GM12878 (cell line): ENCODE results near the gene PLP2.

ENCODE experiments used
- CBX5 ChIP-seq: sonication (generic); IDR thresholded peaks from 2 replicates; pipeline ENCODE4 v1.6.1; 2016; ENCODE audit warnings: low read depth, moderate library complexity, mild to moderate bottlenecking, inconsistent platforms
- CEBPZ ChIP-seq: fragments of 150-350 bp; IDR thresholded peaks from 2 replicates; pipeline ENCODE4 v1.6.1; 2016; ENCODE audit warnings: low read depth, low read length
- CHD2 ChIP-seq: IDR thresholded peaks from 2 replicates; pipeline ENCODE4 v1.6.1; 2011; ENCODE audit warnings: low read depth, low read length, improper control_type of control experiment, borderline replicate concordance
- CTCF ChIP-seq, 3 experiments: IDR thresholded peaks in 2 of 3; conservative IDR thresholded peaks in 1 of 3; 2 replicates each; pipeline ENCODE4 v1.5.1; 2011; ENCODE audit warnings: low read depth in 3 of 3, low read length in 3 of 3, mild to moderate bottlenecking in 3 of 3, control low read depth in 2 of 3, moderate library complexity in 2 of 3, inconsistent platforms in 1 of 3, mixed read lengths in 1 of 3; ENCODE audit not compliant: control insufficient read depth in 2 of 3, insufficient read depth in 1 of 3; ENCODE audit errors: extremely low read depth in 1 of 3
- EP300 ChIP-seq, 2 experiments: fragments of 150-350 bp in 1 of 2; IDR thresholded peaks; 2 replicates each; pipeline ENCODE4 v1.6.1; 2011 to 2012; ENCODE audit warnings: low read depth in 2 of 2, low read length in 2 of 2, borderline replicate concordance in 1 of 2, improper control_type of control experiment in 1 of 2, inconsistent platforms in 1 of 2; ENCODE audit not compliant: control insufficient read depth in 1 of 2
- GABPA ChIP-seq: IDR thresholded peaks from 2 replicates; pipeline ENCODE4 v1.6.1; 2014; ENCODE audit warnings: antibody characterized with exemption, low read depth, mild to moderate bottlenecking, inconsistent platforms
- IRF5 ChIP-seq: fragments of 450-650 bp; IDR thresholded peaks from 2 replicates; pipeline ENCODE4 v1.6.1; 2017; ENCODE audit warnings: borderline replicate concordance
- NR2C2 ChIP-seq: IDR thresholded peaks from 2 replicates; pipeline ENCODE4 v1.6.1; 2011; ENCODE audit warnings: borderline replicate concordance, low read depth; ENCODE audit not compliant: control insufficient read depth, insufficient read length
- PML ChIP-seq: IDR thresholded peaks from 2 replicates; pipeline ENCODE4 v1.6.1; 2012; ENCODE audit warnings: low read length, inconsistent platforms
- POLR2A ChIP-seq: IDR thresholded peaks from 2 replicates; pipeline ENCODE4 v1.6.1; 2011; ENCODE audit warnings: low read depth, mild to moderate bottlenecking, low read length
- USF2 ChIP-seq: IDR thresholded peaks from 2 replicates; pipeline ENCODE4 v1.6.1; 2011; ENCODE audit warnings: low read depth, low read length, improper control_type of control experiment, borderline replicate concordance
- ZBTB33 ChIP-seq: fragments of 450-650 bp; IDR thresholded peaks from 2 replicates; pipeline ENCODE4 v1.6.1; 2017; ENCODE audit warnings: mild to moderate bottlenecking

GRCh38 chrX:49175435-49176274 lies 4.0 kb downstream of the PLP2 start:
- TF ChIP-seq ZBTB33 (no peak), PML (no peak), NR2C2 (no peak), POLR2A (no peak), CBX5 (no peak), IRF5 (no peak), CEBPZ (no peak), CHD2 (no peak), EP300 (IDR thresholded peaks at IDR 0.05; ENCODE audit: borderline replicate concordance in 1 of 2, control insufficient read depth in 1 of 2, low read depth in 2 of 2, low read length in 2 of 2) (no peak), CTCF (IDR thresholded peaks at IDR 0.05 in 2 of 3, conservative IDR thresholded peaks at IDR 0.05 in 1 of 3; ENCODE audit: control insufficient read depth in 2 of 3, extremely low read depth in 1 of 3, insufficient read depth in 1 of 3, low read depth in 3 of 3, low read length in 3 of 3) (no peak), GABPA (no peak), USF2 (no peak)
